ENCODE measurements around the gene CMPK2. TPM values are rescaled to one million over a fixed set of nuclear protein-coding genes. Genes with fewer than 3 reads are reported as not detected.
"Not testable (repeated sequence)": the region's sequence is repeated elsewhere in the genome, so short reads cannot be mapped to it uniquely, and the experiment has no call there.

The CMPK2 gene
- total and polyA plus RNA-seq, 2 donors: 9.3 to 27.2 TPM

DNA sequence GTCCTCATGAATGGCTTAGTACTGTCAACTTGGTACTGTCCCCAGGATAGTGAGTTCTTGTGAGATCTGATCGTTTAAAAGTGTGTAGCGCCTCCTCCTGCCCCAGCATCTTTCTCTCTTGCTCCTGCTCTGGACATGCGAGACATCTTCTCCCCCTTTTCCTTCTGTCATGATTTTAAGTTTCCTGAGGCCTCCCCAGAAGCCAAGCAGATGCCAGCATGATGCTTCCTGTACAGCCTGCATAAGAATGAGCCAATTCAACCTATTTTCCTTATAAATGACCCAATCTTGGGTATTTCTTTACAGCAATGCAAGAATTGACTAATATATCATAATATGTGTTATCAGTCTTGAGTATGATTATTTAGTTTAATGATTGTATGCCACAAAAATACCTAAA, 8.3 kb upstream of the CMPK2 start:
- H3K36me3 ChIP-seq (ENCODE audit: control insufficient read depth in 2 of 2, insufficient read depth in 2 of 2, low read length in 1 of 2): peaks cover 0 to 2% of the 10 kb centered on the region in 2 donors
- no peaks in the 10 kb centered on the region for H3K27me3 ChIP-seq (ENCODE audit: control insufficient read depth in 2 of 2, insufficient read depth in 1 of 2, low read length in 1 of 2)
- over 99% methylated on average over 3 of the region's 3 CpGs for WGBS
- H3K4me3 ChIP-seq (ENCODE audit: low read length in 2 of 2): no peak overlapping the region
- no peak overlapping the region for H3K27ac ChIP-seq (ENCODE audit: low read depth in 1 of 2, low read length in 1 of 2)
- H3K4me1 ChIP-seq (ENCODE audit: control insufficient read depth in 2 of 2, insufficient read depth in 2 of 2, low read length in 2 of 2): peaks cover 5 to 23% of the 10 kb centered on the region in 2 donors
- H3K9me3 ChIP-seq (ENCODE audit: control insufficient read depth in 2 of 2, insufficient read depth in 1 of 2, low read length in 1 of 2): no peaks in the 10 kb centered on the region
- DNase-seq (ENCODE audit: low read depth in 6 of 9, low spot score in 9 of 9): no peak

DNA sequence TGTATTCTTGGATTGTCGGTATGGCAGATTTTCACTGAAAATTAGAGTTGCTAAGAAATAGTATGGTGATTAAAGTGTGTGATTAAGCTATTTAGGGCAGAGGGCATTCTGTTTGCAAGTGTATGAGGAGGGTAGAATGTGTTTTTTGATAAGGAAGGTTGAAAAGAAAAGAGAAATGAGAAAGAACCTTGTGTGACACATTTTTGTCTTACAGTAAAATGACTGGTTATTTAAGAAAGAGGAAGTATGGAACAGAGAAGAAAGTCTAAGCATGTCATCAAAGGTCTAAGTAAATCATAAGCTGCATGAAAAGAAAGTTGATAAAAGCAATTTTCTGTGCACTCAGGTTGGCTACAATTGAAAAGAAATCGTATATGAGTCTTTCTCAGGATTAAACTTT, 6.7 kb upstream of the CMPK2 start:
- Histone ChIP-seq H3K27ac (ENCODE audit: low read depth in 1 of 2, low read length in 1 of 2) (peak overlapping the region in 1 of 2 donors; percentile 40), H3K4me1 (ENCODE audit: control insufficient read depth in 2 of 2, insufficient read depth in 2 of 2, low read length in 2 of 2) (peaks cover 2 to 12% of the 10 kb centered on the region in 2 donors), H3K4me3 (ENCODE audit: low read length in 2 of 2) (no peak overlapping the region), H3K9me3 (ENCODE audit: control insufficient read depth in 2 of 2, insufficient read depth in 1 of 2, low read length in 1 of 2) (no peaks in the 10 kb centered on the region), H3K36me3 (ENCODE audit: control insufficient read depth in 2 of 2, insufficient read depth in 2 of 2, low read length in 1 of 2) (peaks cover 0 to 2% of the 10 kb centered on the region in 2 donors), H3K27me3 (ENCODE audit: control insufficient read depth in 2 of 2, insufficient read depth in 1 of 2, low read length in 1 of 2) (no peaks in the 10 kb centered on the region)
- WGBS: 40% methylated on average over 2 of the region's 2 CpGs
- peak in 1 of 9 donors; percentile 45 for DNase-seq (ENCODE audit: low read depth in 6 of 9, low spot score in 9 of 9)

DNA sequence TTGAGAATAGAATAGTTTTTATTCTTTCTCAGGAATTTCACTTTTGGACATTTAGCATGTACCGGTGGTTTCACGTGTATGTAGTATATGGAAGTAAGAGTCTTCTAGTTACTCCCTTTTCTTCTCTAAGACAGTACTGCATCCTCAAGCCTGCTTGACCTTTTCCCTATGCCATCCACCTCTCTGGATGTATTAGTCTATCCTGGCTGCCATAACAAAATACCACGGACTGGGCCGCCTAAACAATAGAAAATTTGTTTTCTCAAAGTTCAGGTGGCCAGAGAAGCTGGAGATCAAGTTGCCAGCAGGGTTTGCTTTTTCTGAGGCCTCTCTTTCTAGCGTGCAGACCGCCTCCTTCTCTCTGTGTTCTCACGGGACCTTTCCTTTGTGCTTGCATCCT, 1.3 kb upstream of the CMPK2 start:
- H3K27me3 ChIP-seq (ENCODE audit: control insufficient read depth in 2 of 2, insufficient read depth in 1 of 2, low read length in 1 of 2): no peaks in the 10 kb centered on the region
- peaks cover 6 to 30% of the 10 kb centered on the region in 2 donors for H3K4me1 ChIP-seq (ENCODE audit: control insufficient read depth in 2 of 2, insufficient read depth in 2 of 2, low read length in 2 of 2)
- H3K36me3 ChIP-seq (ENCODE audit: control insufficient read depth in 2 of 2, insufficient read depth in 2 of 2, low read length in 1 of 2): peaks cover 3 to 14% of the 10 kb centered on the region in 2 donors
- peak overlapping the region in 1 of 2 donors; percentile 33 for H3K27ac ChIP-seq (ENCODE audit: low read depth in 1 of 2, low read length in 1 of 2)
- H3K4me3 ChIP-seq (ENCODE audit: low read length in 2 of 2): no peak overlapping the region
- no peaks in the 10 kb centered on the region for H3K9me3 ChIP-seq (ENCODE audit: control insufficient read depth in 2 of 2, insufficient read depth in 1 of 2, low read length in 1 of 2)
- WGBS: 83% methylated on average over 7 of the region's 7 CpGs
- no peak for DNase-seq (ENCODE audit: low read depth in 6 of 9, low spot score in 9 of 9)

DNA sequence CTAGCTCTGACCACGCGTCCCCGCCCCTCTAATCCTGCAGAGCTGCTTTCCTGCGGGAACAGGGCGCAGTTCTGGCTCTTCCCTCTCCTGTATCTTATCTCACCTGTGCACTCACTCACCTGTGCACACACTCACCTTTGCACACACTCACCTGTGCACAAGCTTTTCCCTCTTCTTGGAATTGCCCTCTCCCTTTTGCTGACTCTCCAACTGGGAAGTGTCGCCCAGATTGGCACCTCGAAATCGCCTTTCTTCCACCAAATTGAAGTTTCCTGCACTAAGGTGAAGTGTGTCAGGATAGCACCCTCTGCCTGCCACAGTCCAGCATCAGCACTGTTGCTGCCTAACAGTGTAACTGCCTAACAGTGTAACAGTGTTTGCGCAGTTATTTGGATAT, 566 bp upstream of the CMPK2 start:
- Histone ChIP-seq H3K27me3 (ENCODE audit: control insufficient read depth in 2 of 2, insufficient read depth in 1 of 2, low read length in 1 of 2) (no peaks in the 10 kb centered on the region), H3K4me3 (ENCODE audit: low read length in 2 of 2) (peak overlapping the region; percentile 55 to 89), H3K9me3 (ENCODE audit: control insufficient read depth in 2 of 2, insufficient read depth in 1 of 2, low read length in 1 of 2) (peaks cover 0 to 6% of the 10 kb centered on the region in 2 donors), H3K4me1 (ENCODE audit: control insufficient read depth in 2 of 2, insufficient read depth in 2 of 2, low read length in 2 of 2) (peaks cover 6 to 30% of the 10 kb centered on the region in 2 donors), H3K36me3 (ENCODE audit: control insufficient read depth in 2 of 2, insufficient read depth in 2 of 2, low read length in 1 of 2) (peaks cover 3 to 20% of the 10 kb centered on the region in 2 donors), H3K27ac (ENCODE audit: low read depth in 1 of 2, low read length in 1 of 2) (peak overlapping the region; percentile 79 to 83)
- 3% methylated on average over 9 of the region's 9 CpGs for WGBS
- DNase-seq (ENCODE audit: low read depth in 6 of 9, low spot score in 9 of 9): peak in 4 of 9 donors; percentile 30 to 77 (median 58)

DNA sequence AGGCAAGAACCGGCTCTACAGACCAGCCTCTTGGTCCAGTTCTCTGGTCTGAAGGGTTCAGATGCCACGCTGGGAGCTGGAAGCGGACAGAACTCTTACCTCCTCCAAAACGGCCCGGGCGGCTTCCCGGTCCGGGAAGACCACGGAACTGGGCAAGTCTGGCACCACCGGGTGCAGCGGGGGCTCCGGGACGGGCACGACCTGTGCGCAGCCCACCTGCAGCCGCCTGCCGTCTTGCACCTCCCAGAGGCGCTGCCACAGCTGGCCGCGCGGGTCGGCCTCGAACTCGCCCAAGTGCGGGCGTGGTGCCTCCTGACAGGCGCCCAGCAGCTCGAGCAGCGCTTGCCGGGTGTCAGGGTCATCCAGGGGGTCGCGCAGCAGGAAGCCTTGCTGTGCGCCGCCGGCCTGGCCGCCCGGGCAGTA, 773 bp downstream of the CMPK2 start:
- peak in 1 of 9 donors; percentile 56 for DNase-seq (ENCODE audit: low read depth in 6 of 9, low spot score in 9 of 9)
- H3K27me3 ChIP-seq (ENCODE audit: control insufficient read depth in 2 of 2, insufficient read depth in 1 of 2, low read length in 1 of 2): no peaks in the 10 kb centered on the region
- H3K4me1 ChIP-seq (ENCODE audit: control insufficient read depth in 2 of 2, insufficient read depth in 2 of 2, low read length in 2 of 2): peaks cover 6 to 30% of the 10 kb centered on the region in 2 donors
- H3K9me3 ChIP-seq (ENCODE audit: control insufficient read depth in 2 of 2, insufficient read depth in 1 of 2, low read length in 1 of 2): peaks cover 0 to 10% of the 10 kb centered on the region in 2 donors
- H3K27ac ChIP-seq (ENCODE audit: low read depth in 1 of 2, low read length in 1 of 2): peak overlapping the region; percentile 26 to 83
- 1% methylated on average over 37 of the region's 37 CpGs for WGBS
- H3K36me3 ChIP-seq (ENCODE audit: control insufficient read depth in 2 of 2, insufficient read depth in 2 of 2, low read length in 1 of 2): peaks cover 3 to 34% of the 10 kb centered on the region in 2 donors
- peak overlapping the region; percentile 52 to 89 for H3K4me3 ChIP-seq (ENCODE audit: low read length in 2 of 2)

DNA sequence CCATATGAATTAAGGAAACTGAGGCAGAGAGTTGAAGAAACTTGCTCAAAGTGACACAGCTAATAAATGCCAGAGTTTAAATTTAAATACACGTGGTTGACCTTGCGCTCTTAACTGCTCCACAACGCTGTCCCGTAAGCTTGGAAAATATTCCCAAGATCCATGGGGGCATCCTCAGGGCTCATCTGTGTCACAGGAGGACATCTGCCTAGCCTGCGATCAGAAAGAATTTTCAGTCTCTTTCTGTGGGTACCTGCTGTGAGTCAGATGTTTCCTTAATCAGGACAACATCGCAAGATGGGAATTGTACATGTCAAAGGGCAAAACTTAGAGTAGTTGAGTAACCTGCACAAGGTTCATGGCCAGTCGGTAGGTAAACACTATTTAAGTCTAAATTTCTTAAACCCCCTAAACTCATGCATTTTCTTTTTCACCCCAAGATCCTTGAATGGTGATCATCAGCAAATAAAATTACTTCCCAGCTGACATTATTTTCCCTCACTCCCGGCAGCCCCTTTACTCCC, 1.4 kb downstream of the CMPK2 start:
- H3K36me3 ChIP-seq (ENCODE audit: control insufficient read depth in 2 of 2, insufficient read depth in 2 of 2, low read length in 1 of 2): peaks cover 9 to 40% of the 10 kb centered on the region in 2 donors
- H3K9me3 ChIP-seq (ENCODE audit: control insufficient read depth in 2 of 2, insufficient read depth in 1 of 2, low read length in 1 of 2): peaks cover 0 to 16% of the 10 kb centered on the region in 2 donors
- H3K4me1 ChIP-seq (ENCODE audit: control insufficient read depth in 2 of 2, insufficient read depth in 2 of 2, low read length in 2 of 2): peaks cover 6 to 30% of the 10 kb centered on the region in 2 donors
- H3K27me3 ChIP-seq (ENCODE audit: control insufficient read depth in 2 of 2, insufficient read depth in 1 of 2, low read length in 1 of 2): no peaks in the 10 kb centered on the region
- H3K4me3 ChIP-seq (ENCODE audit: low read length in 2 of 2): peak overlapping the region in 1 of 2 donors; percentile 52
- DNase-seq (ENCODE audit: low read depth in 6 of 9, low spot score in 9 of 9): no peak
- peak overlapping the region in 1 of 2 donors; percentile 20 for H3K27ac ChIP-seq (ENCODE audit: low read depth in 1 of 2, low read length in 1 of 2)
- WGBS: 66% methylated on average over 8 of the region's 8 CpGs

DNA sequence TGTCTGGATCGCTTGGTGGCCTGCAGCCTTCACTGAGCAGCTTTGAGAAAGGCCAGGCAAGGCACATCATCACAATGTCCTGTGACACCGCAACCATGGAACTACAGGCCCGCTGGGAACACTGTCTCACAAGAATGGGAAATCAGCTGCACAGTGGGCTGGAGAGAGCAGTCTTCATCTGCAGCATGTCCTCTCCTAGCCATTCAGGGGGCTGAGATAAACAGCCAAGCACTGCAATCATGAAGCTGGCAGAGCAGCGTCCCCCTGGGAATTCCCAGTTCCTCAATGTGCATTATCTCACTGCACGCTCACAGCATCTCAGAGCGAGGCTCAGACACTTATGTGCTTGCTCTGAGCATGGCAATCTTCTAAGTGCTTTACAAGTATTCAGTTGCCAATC, 1.9 kb downstream of the CMPK2 start:
- H3K27me3 ChIP-seq (ENCODE audit: control insufficient read depth in 2 of 2, insufficient read depth in 1 of 2, low read length in 1 of 2): no peaks in the 10 kb centered on the region
- H3K27ac ChIP-seq (ENCODE audit: low read depth in 1 of 2, low read length in 1 of 2): no peak overlapping the region
- 96% methylated on average over 6 of the region's 6 CpGs for WGBS
- H3K4me3 ChIP-seq (ENCODE audit: low read length in 2 of 2): no peak overlapping the region
- peaks cover 0 to 18% of the 10 kb centered on the region in 2 donors for H3K9me3 ChIP-seq (ENCODE audit: control insufficient read depth in 2 of 2, insufficient read depth in 1 of 2, low read length in 1 of 2)
- H3K4me1 ChIP-seq (ENCODE audit: control insufficient read depth in 2 of 2, insufficient read depth in 2 of 2, low read length in 2 of 2): peaks cover 6 to 30% of the 10 kb centered on the region in 2 donors
- H3K36me3 ChIP-seq (ENCODE audit: control insufficient read depth in 2 of 2, insufficient read depth in 2 of 2, low read length in 1 of 2): peaks cover 9 to 45% of the 10 kb centered on the region in 2 donors
- no peak for DNase-seq (ENCODE audit: low read depth in 6 of 9, low spot score in 9 of 9)

DNA sequence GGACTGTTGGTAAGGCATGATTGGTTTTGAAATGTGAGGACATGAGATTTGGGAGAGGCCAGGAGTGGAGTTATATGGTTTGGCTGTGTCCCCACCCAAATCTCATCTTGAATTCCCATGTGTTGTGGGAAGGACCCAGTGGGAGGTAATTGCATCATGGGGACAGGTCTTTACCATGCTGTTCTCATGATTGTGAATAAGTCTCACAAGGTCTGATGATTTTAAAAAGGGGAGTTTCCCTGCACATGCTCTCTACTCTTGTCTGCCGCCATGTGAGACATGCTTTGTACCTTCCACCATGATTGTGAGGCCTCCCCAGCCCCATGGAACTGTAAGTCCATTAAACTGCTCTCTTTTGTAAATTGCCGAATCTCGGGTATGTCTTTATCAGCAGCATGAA, 5.4 kb downstream of the CMPK2 start:
- Histone ChIP-seq H3K9me3 (ENCODE audit: control insufficient read depth in 2 of 2, insufficient read depth in 1 of 2, low read length in 1 of 2) (peaks cover 0 to 18% of the 10 kb centered on the region in 2 donors), H3K36me3 (ENCODE audit: control insufficient read depth in 2 of 2, insufficient read depth in 2 of 2, low read length in 1 of 2) (peaks cover 9 to 57% of the 10 kb centered on the region in 2 donors), H3K27me3 (ENCODE audit: control insufficient read depth in 2 of 2, insufficient read depth in 1 of 2, low read length in 1 of 2) (no peaks in the 10 kb centered on the region), H3K4me1 (ENCODE audit: control insufficient read depth in 2 of 2, insufficient read depth in 2 of 2, low read length in 2 of 2) (peaks cover 6 to 23% of the 10 kb centered on the region in 2 donors), H3K27ac (ENCODE audit: low read depth in 1 of 2, low read length in 1 of 2) (no peak overlapping the region), H3K4me3 (ENCODE audit: low read length in 2 of 2) (no peak overlapping the region)
- WGBS: 99% methylated on average over 3 of the region's 3 CpGs
- no peak for DNase-seq (ENCODE audit: low read depth in 6 of 9, low spot score in 9 of 9)

DNA sequence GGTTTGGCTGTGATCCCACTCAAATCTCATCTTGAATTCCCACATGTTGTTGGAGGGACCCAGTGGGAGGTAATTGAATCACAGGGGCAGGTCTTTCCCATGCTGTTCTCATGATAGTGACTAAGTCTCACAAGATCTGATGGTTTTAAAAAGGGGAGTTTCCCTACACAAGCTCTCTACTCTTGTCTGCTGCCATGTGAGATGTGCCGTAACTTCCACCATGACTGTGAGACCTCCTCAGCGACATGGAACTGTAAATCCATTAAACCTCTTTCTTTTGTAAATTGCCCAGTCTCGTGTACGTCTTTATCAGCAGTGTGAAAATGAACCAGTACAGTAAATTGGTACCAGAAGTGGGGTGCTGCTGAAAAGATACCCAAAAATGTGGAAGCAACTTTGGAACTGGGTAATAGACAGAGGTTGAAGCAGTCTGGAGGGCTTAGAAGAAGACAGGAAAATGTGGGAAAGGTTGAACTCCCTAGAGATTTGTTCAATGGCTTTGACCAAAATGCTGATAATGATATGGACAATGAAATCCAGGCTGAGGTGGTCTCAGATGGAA, 7.2 kb downstream of the CMPK2 start:
- H3K36me3 ChIP-seq (ENCODE audit: control insufficient read depth in 2 of 2, insufficient read depth in 2 of 2, low read length in 1 of 2): peaks cover 9 to 59% of the 10 kb centered on the region in 2 donors

More for the DNA sequence above, 7.2 kb downstream of the CMPK2 start:
- not testable (repeated sequence) for H3K27me3 ChIP-seq (ENCODE audit: control insufficient read depth in 2 of 2, insufficient read depth in 1 of 2, low read length in 1 of 2); H3K4me3 ChIP-seq (ENCODE audit: low read length in 2 of 2); DNase-seq (ENCODE audit: low read depth in 6 of 9, low spot score in 9 of 9); H3K27ac ChIP-seq (ENCODE audit: low read depth in 1 of 2, low read length in 1 of 2)
- Histone ChIP-seq H3K9me3 (ENCODE audit: control insufficient read depth in 2 of 2, insufficient read depth in 1 of 2, low read length in 1 of 2) (peaks cover 0 to 18% of the 10 kb centered on the region in 2 donors), H3K4me1 (ENCODE audit: control insufficient read depth in 2 of 2, insufficient read depth in 2 of 2, low read length in 2 of 2) (peaks cover 0 to 11% of the 10 kb centered on the region in 2 donors)
- 98% methylated on average over 4 of the region's 4 CpGs for WGBS
